Fibroblast of lung (primary cell): Measurements from ENCODE around the gene LMAN1L. TPM values are rescaled to one million over a fixed set of nuclear protein-coding genes. Genes with fewer than 3 reads are reported as not detected.

Experiments used
- DNase-seq, 2 donors: peaks; one replicate each; pipeline versions ENCODE4 v3.0.0 to v3.0.0-alpha.2; 2010; ENCODE audit warnings: low read depth in 2 of 2
- H2AFZ ChIP-seq: 2 replicates; pipeline ENCODE4 v1.5.1; 2012; ENCODE audit warnings: low read length, control low read depth, inconsistent platforms
- H3K27ac ChIP-seq: 2 replicates; pipeline ENCODE4 v1.5.1; 2011; ENCODE audit warnings: low read length, control low read depth; ENCODE audit not compliant: insufficient read depth
- H3K27me3 ChIP-seq: 2 replicates; pipeline ENCODE4 v1.5.1; 2011; ENCODE audit warnings: mild to moderate bottlenecking, low read length; ENCODE audit not compliant: control insufficient read depth, insufficient read depth
- H3K36me3 ChIP-seq: 2 replicates; pipeline ENCODE4 v1.5.1; 2011; ENCODE audit warnings: low read length; ENCODE audit not compliant: control insufficient read depth, insufficient read depth
- H3K4me1 ChIP-seq: 2 replicates; pipeline ENCODE4 v1.5.1; 2011; ENCODE audit warnings: low read length; ENCODE audit not compliant: control insufficient read depth, insufficient read depth; ENCODE audit errors: extremely low read depth
- H3K4me2 ChIP-seq: 2 replicates; pipeline ENCODE4 v1.5.1; 2011; ENCODE audit warnings: low read length, control low read depth; ENCODE audit not compliant: insufficient read depth; ENCODE audit errors: extremely low read depth
- H3K4me3 ChIP-seq, 4 experiments: fragments of 200-600 bp in 1 of 4; sonication (generic) in 1 of 4; replicated peaks in 1 of 4; 2 replicates each; pipeline ENCODE4 v1.5.1; 2011 to 2016; ENCODE audit warnings: low read length in 4 of 4, low read depth in 3 of 4, mild to moderate bottlenecking in 3 of 4, control low read depth in 2 of 4, inconsistent platforms in 1 of 4, mixed read lengths in 1 of 4; ENCODE audit not compliant: insufficient read depth in 1 of 4; ENCODE audit errors: control extremely low read depth in 1 of 4
- H3K79me2 ChIP-seq: 2 replicates; pipeline ENCODE4 v1.5.1; 2012; ENCODE audit warnings: mild to moderate bottlenecking, low read length, inconsistent platforms; ENCODE audit not compliant: control insufficient read depth, insufficient read depth
- H3K9ac ChIP-seq: 2 replicates; pipeline ENCODE4 v1.5.1; 2011; ENCODE audit warnings: mild to moderate bottlenecking, low read length, control low read depth; ENCODE audit not compliant: insufficient read depth
- H3K9me3 ChIP-seq: 2 replicates; pipeline ENCODE4 v1.5.1; 2012; ENCODE audit warnings: low read depth, low read length; ENCODE audit not compliant: control insufficient read depth, insufficient read depth
- H4K20me1 ChIP-seq: 2 replicates; pipeline ENCODE4 v1.5.1; 2011; ENCODE audit warnings: low read length; ENCODE audit not compliant: control insufficient read depth, insufficient read depth; ENCODE audit errors: extremely low read depth
- EZH2 ChIP-seq: IDR thresholded peaks from 2 replicates; pipeline ENCODE4 v1.5.1; 2012; ENCODE audit warnings: low read length, control low read depth, mild to moderate bottlenecking; ENCODE audit errors: missing control alignments
- polyA plus RNA-seq, 2 donors: library from polyadenylated mRNA; depleted of rRNA in 1 of 2; stranded (reverse) in 1 of 2; unstranded in 1 of 2; fragments of >200 nt; gene quantifications; 2 replicates each; pipeline ENCODE4 v1.2.1, GENCODE V29; 2011 to 2012; ENCODE audit warnings: missing spikeins in 1 of 2
- total RNA-seq: library from RNA; depleted of rRNA; stranded (reverse); fragments of >200 nt; gene quantifications from 2 replicates; pipeline ENCODE4 v1.2.1, GENCODE V29; 2014
- TF ChIP-seq, protein P1 (sequence below), 2 donors: IDR thresholded peaks in 1 of 2; conservative IDR thresholded peaks in 1 of 2; 1 replicate in 1 of 2; 2 replicates in 1 of 2; pipeline ENCODE4 v1.5.1; 2011 to 2012; ENCODE audit warnings: low read length in 2 of 2, control low read depth in 1 of 2, inconsistent platforms in 1 of 2, low read depth in 1 of 2, mild to moderate bottlenecking in 1 of 2

The LMAN1L gene
- total and polyA plus RNA-seq, 2 donors (not counting 1 experiment from before 2014, with no cell fraction given): not detected

DNA sequence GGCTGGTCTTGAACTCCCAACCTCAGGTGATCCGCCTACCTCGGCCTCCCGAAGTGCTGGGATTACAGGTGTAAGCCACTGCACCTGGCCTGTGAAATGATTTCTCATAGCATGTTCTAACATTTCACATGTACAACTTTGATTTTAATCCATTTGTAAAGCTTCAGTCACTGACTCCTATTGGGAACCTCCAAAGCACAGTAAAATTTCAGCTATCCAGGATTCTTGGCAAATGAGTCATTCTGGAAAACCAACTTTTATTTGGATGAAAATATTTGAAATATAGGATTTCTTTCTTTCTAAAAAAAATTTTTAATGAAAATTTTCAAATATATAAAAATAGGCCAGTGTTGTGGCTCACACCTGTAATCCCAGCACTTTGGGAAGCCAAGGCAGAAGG is 2.7 kb upstream of the LMAN1L start:
- Histone ChIP-seq H3K79me2 (no peaks in the 10 kb centered on the region), H3K27ac (no peak overlapping the region), H3K9ac (no peak overlapping the region), H3K4me3 (no peak overlapping the region), H3K36me3 (no peaks in the 10 kb centered on the region), H4K20me1 (no peaks in the 10 kb centered on the region), H3K4me1 (peaks cover 2% of the 10 kb centered on the region), H3K4me2 (no peak overlapping the region), H2AFZ (no peak overlapping the region), H3K9me3 (no peaks in the 10 kb centered on the region), H3K27me3 (no peaks in the 10 kb centered on the region)
- DNase-seq: peak; percentile 22 to 38
- no peak for TF ChIP-seq EZH2
- TF ChIP-seq, protein P1, sequence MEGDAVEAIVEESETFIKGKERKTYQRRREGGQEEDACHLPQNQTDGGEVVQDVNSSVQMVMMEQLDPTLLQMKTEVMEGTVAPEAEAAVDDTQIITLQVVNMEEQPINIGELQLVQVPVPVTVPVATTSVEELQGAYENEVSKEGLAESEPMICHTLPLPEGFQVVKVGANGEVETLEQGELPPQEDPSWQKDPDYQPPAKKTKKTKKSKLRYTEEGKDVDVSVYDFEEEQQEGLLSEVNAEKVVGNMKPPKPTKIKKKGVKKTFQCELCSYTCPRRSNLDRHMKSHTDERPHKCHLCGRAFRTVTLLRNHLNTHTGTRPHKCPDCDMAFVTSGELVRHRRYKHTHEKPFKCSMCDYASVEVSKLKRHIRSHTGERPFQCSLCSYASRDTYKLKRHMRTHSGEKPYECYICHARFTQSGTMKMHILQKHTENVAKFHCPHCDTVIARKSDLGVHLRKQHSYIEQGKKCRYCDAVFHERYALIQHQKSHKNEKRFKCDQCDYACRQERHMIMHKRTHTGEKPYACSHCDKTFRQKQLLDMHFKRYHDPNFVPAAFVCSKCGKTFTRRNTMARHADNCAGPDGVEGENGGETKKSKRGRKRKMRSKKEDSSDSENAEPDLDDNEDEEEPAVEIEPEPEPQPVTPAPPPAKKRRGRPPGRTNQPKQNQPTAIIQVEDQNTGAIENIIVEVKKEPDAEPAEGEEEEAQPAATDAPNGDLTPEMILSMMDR (conservative IDR thresholded peaks at IDR 0.05 in 1 of 2, IDR thresholded peaks at IDR 0.05 in 1 of 2; ENCODE audit: low read depth in 1 of 2, low read length in 2 of 2): no peak

DNA sequence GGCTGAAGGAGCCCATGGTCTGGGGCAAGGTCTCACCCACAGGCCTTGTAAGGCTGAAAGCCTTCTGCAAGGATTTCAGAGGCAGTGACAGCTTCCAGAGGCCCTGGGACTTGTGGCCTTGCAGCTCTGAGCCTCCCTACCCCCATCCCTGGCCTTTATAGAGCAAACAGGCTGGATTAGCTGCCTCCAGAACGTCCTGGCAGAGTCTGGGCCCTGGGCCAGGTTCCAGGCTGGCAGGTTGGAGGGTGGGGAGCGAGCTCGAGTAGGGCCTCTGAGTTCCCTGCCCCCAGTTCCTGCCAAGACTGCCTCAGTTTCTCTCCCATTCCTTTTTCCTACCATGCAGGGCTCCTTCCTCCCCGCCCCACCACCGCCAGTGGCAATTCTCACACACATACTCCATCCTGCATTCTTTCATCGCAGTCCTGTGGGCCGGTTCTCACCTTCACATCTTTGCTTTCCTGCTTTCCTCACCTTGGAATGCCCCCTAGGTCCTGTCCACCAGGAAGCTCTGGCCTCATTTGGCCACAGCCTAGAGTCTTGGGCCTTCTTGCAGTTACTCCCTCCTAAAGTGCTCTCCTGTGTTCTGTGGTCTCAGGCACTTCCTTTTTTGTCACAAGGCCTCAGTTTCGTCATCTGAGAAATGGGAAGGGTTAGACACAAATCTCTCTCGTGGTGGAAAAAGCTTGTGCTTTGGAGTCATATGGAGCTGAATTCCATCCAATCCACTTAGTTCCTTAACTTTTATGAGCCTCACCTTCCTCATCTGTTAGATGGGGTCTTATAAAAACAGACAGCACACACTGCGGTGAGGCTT is 2.7 kb downstream of the LMAN1L start:
- no peak overlapping the region for H3K4me2 ChIP-seq
- no peaks in the 10 kb centered on the region for H3K4me1 ChIP-seq
- H4K20me1 ChIP-seq: no peaks in the 10 kb centered on the region
- H3K9me3 ChIP-seq: no peaks in the 10 kb centered on the region
- TF ChIP-seq EZH2: no peak
- TF ChIP-seq, protein P1 (conservative IDR thresholded peaks at IDR 0.05 in 1 of 2, IDR thresholded peaks at IDR 0.05 in 1 of 2; ENCODE audit: low read depth in 1 of 2, low read length in 2 of 2): no peak
- DNase-seq: no peak
- no peak overlapping the region for H3K4me3 ChIP-seq
- no peak overlapping the region for H3K9ac ChIP-seq
- no peak overlapping the region for H2AFZ ChIP-seq
- no peaks in the 10 kb centered on the region for H3K36me3 ChIP-seq
- no peak overlapping the region for H3K27ac ChIP-seq
- no peaks in the 10 kb centered on the region for H3K79me2 ChIP-seq
- H3K27me3 ChIP-seq: peaks cover 3% of the 10 kb centered on the region

DNA sequence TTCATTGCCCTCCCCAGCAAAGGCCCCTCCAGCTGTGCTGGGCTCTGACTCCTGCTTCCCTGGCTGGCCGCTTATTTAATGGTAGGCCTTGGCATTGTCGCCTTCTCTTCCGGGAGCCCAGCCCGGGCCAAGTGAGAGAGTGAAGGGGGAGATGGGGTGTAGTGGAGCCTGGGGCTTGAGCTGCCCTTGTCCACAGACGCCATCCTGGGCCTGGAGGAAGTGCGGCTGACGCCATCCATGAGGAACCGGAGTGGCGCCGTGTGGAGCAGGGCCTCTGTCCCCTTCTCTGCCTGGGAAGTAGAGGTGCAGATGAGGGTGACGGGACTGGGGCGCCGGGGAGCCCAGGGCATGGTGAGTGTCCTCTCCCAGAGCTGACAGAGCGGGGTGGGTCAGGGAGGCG is 3.3 kb downstream of the LMAN1L start:
- no peak for DNase-seq
- H3K4me1 ChIP-seq: no peaks in the 10 kb centered on the region
- no peaks in the 10 kb centered on the region for H3K79me2 ChIP-seq
- TF ChIP-seq, protein P1 (conservative IDR thresholded peaks at IDR 0.05 in 1 of 2, IDR thresholded peaks at IDR 0.05 in 1 of 2; ENCODE audit: low read depth in 1 of 2, low read length in 2 of 2): no peak
- TF ChIP-seq EZH2: no peak
- no peak overlapping the region for H3K27ac ChIP-seq
- no peak overlapping the region for H3K4me2 ChIP-seq
- no peak overlapping the region for H3K9ac ChIP-seq
- no peaks in the 10 kb centered on the region for H4K20me1 ChIP-seq
- no peaks in the 10 kb centered on the region for H3K9me3 ChIP-seq
- no peaks in the 10 kb centered on the region for H3K36me3 ChIP-seq
- no peak overlapping the region for H3K4me3 ChIP-seq
- H3K27me3 ChIP-seq: peaks cover 5% of the 10 kb centered on the region
- H2AFZ ChIP-seq: no peak overlapping the region
